H9 (cell line): ENCODE measurements around the gene BICDL2. TPM values are rescaled to one million over a fixed set of nuclear protein-coding genes. Genes with fewer than 3 reads are reported as not detected.

ENCODE experiments used
- DNase-seq: peaks from one replicate; pipeline ENCODE4 v3.0.0-alpha.2; 2017
- H2AFZ ChIP-seq: one replicate; pipeline ENCODE4 v1.6.1; 2013; ENCODE audit warnings: mild to moderate bottlenecking, low read length, control low read depth, moderate library complexity
- H2AK5ac ChIP-seq: 2 replicates; pipeline ENCODE4 v1.6.1; 2013; ENCODE audit warnings: low read length, control low read depth, mixed read lengths; ENCODE audit not compliant: insufficient read length
- H2BK120ac ChIP-seq: one replicate; pipeline ENCODE4 v1.6.1; 2013; ENCODE audit warnings: low read depth, mild to moderate bottlenecking, low read length, control low read depth, inconsistent platforms; ENCODE audit not compliant: poor library complexity, severe bottlenecking
- H2BK12ac ChIP-seq: 2 replicates; pipeline ENCODE4 v1.6.1; 2013; ENCODE audit warnings: low read length, control low read depth, mixed read lengths, low read depth; ENCODE audit not compliant: insufficient read length
- H2BK15ac ChIP-seq: 2 replicates; pipeline ENCODE4 v1.6.1; 2013; ENCODE audit warnings: low read depth, low read length, control low read depth
- H2BK20ac ChIP-seq: one replicate; pipeline ENCODE4 v1.6.1; 2013; ENCODE audit warnings: low read depth, mild to moderate bottlenecking, low read length, control low read depth, inconsistent platforms; ENCODE audit not compliant: poor library complexity, severe bottlenecking
- H2BK5ac ChIP-seq: 2 replicates; pipeline ENCODE4 v1.6.1; 2013; ENCODE audit warnings: low read length, control low read depth, mixed read lengths; ENCODE audit not compliant: insufficient read length
- H3K14ac ChIP-seq: 2 replicates; pipeline ENCODE4 v1.6.1; 2013; ENCODE audit warnings: low read length, control low read depth; ENCODE audit not compliant: insufficient read depth
- H3K18ac ChIP-seq: 2 replicates; pipeline ENCODE4 v1.6.1; 2013; ENCODE audit warnings: low read depth, mild to moderate bottlenecking, mixed read lengths, low read length, control low read depth; ENCODE audit not compliant: insufficient read length
- H3K23ac ChIP-seq: 2 replicates; pipeline ENCODE4 v1.6.1; 2013; ENCODE audit warnings: low read length, control low read depth, mixed read lengths, low read depth; ENCODE audit not compliant: insufficient read length
- H3K23me2 ChIP-seq: 2 replicates; pipeline ENCODE4 v1.6.1; 2013; ENCODE audit warnings: low read depth, mild to moderate bottlenecking, mixed read lengths, low read length, control low read depth; ENCODE audit not compliant: insufficient read length, poor library complexity, severe bottlenecking
- H3K27ac ChIP-seq: 2 replicates; pipeline ENCODE4 v1.5.1; 2013; ENCODE audit warnings: low read length, control low read depth, mixed read lengths, low read depth; ENCODE audit not compliant: insufficient read length
- H3K27me3 ChIP-seq: 2 replicates; pipeline ENCODE4 v1.6.1; 2013; ENCODE audit warnings: low read length, control low read depth, inconsistent platforms; ENCODE audit not compliant: insufficient read depth
- H3K4ac ChIP-seq: 2 replicates; pipeline ENCODE4 v1.6.1; 2013; ENCODE audit warnings: low read depth, mild to moderate bottlenecking, control low read depth, inconsistent platforms, low read length, moderate library complexity
- H3K4me1 ChIP-seq: 2 replicates; pipeline ENCODE4 v1.6.1; 2013; ENCODE audit warnings: low read length, control low read depth, inconsistent platforms; ENCODE audit not compliant: insufficient read depth
- H3K4me2 ChIP-seq: 2 replicates; pipeline ENCODE4 v1.6.1; 2013; ENCODE audit warnings: low read length, control low read depth, mixed read lengths; ENCODE audit not compliant: insufficient read length, insufficient read depth
- H3K56ac ChIP-seq: 2 replicates; pipeline ENCODE4 v1.6.1; 2013; ENCODE audit warnings: low read depth, mild to moderate bottlenecking, mixed read lengths, low read length, control low read depth; ENCODE audit not compliant: insufficient read length
- H3K79me1 ChIP-seq: 2 replicates; pipeline ENCODE4 v1.6.1; 2013; ENCODE audit warnings: low read depth, mild to moderate bottlenecking, moderate library complexity, low read length, control low read depth, inconsistent platforms; ENCODE audit not compliant: insufficient read depth, poor library complexity, severe bottlenecking
- H3K79me2 ChIP-seq: 2 replicates; pipeline ENCODE4 v1.6.1; 2013; ENCODE audit warnings: low read length, control low read depth, inconsistent platforms; ENCODE audit not compliant: insufficient read depth
- H3K9ac ChIP-seq: 2 replicates; pipeline ENCODE4 v1.6.1; 2013; ENCODE audit warnings: low read length, control low read depth, mixed read lengths; ENCODE audit not compliant: insufficient read length; ENCODE audit errors: extremely low read depth
- H3K9me3 ChIP-seq: one replicate; pipeline ENCODE4 v1.6.1; 2013; ENCODE audit warnings: low read depth, low read length, inconsistent platforms; ENCODE audit not compliant: control insufficient read depth
- H3T11ph ChIP-seq: one replicate; pipeline ENCODE4 v1.6.1; 2013; ENCODE audit warnings: mild to moderate bottlenecking, low read length, control low read depth, inconsistent platforms
- H4K20me1 ChIP-seq: one replicate; pipeline ENCODE4 v1.6.1; 2013; ENCODE audit not compliant: control insufficient read depth, insufficient read length, insufficient read depth
- H4K5ac ChIP-seq: 2 replicates; pipeline ENCODE4 v1.6.1; 2013; ENCODE audit warnings: low read depth, mild to moderate bottlenecking, mixed read lengths, low read length, control low read depth; ENCODE audit not compliant: insufficient read length
- H4K8ac ChIP-seq: replicated peaks from 2 replicates; pipeline ENCODE4 v1.6.1; 2013; ENCODE audit warnings: low read length, control low read depth, mixed read lengths, low read depth; ENCODE audit not compliant: insufficient read length
- H4K91ac ChIP-seq: 2 replicates; pipeline ENCODE4 v1.6.1; 2013; ENCODE audit warnings: low read depth, mild to moderate bottlenecking, moderate library complexity, mixed read lengths, low read length, control low read depth; ENCODE audit not compliant: insufficient read length
- H3K27ac Mint-ChIP-seq, 3 experiments: 2 replicates in 2 of 3; 3 replicates in 1 of 3; pipeline ENCODE4 v1.8.0; 2020 to 2021; ENCODE audit warnings: mixed read lengths in 3 of 3, mild to moderate bottlenecking in 1 of 3, moderate library complexity in 1 of 3
- H3K27me3 Mint-ChIP-seq: 2 replicates; pipeline ENCODE4 v1.8.0; 2021; ENCODE audit warnings: low read depth, mild to moderate bottlenecking, moderate library complexity, mixed read lengths
- H3K36me3 Mint-ChIP-seq, 3 experiments: 2 replicates in 2 of 3; 3 replicates in 1 of 3; pipeline ENCODE4 v1.8.0; 2020 to 2021; ENCODE audit warnings: low read depth in 3 of 3, mixed read lengths in 3 of 3; ENCODE audit not compliant: insufficient read depth in 1 of 3
- H3K4me1 Mint-ChIP-seq, 2 experiments: 2 replicates each; pipeline ENCODE4 v1.8.0; 2020; ENCODE audit warnings: mixed read lengths in 2 of 2
- H3K4me3 Mint-ChIP-seq, 2 experiments: 2 replicates in 1 of 2; 3 replicates in 1 of 2; pipeline ENCODE4 v1.8.0; 2020 to 2021; ENCODE audit warnings: mild to moderate bottlenecking in 2 of 2, mixed read lengths in 2 of 2, moderate library complexity in 1 of 2
- H3K9me3 Mint-ChIP-seq, 2 experiments: 2 replicates in 1 of 2; 3 replicates in 1 of 2; pipeline ENCODE4 v1.8.0; 2020; ENCODE audit warnings: mild to moderate bottlenecking in 2 of 2, mixed read lengths in 2 of 2, moderate library complexity in 1 of 2
- WGBS: extraction: QIAGEN DNeasy Blood & Tissue Kit; methylation state at CpG from one replicate; pipeline ENCODE4 v1.1.7; 2013; ENCODE audit warnings: missing lambda C conversion rate, low lambda C conversion rate, mixed read lengths; ENCODE audit not compliant: insufficient read length; ENCODE audit errors: extremely low coverage; 5-methylcytosine and 5-hydroxymethylcytosine counted together
- total RNA-seq: library from RNA; stranded (reverse); gene quantifications from 2 replicates; pipeline ENCODE4 v1.2.1, GENCODE V29; 2021
- TF ChIP-seq, protein P1 (sequence below): fragments of 200-600 bp; sonication (generic); conservative IDR thresholded peaks from 3 replicates; pipeline ENCODE4 v1.8.0; 2021; ENCODE audit warnings: antibody characterized with exemption, mild to moderate bottlenecking

The BICDL2 gene
- total RNA-seq, 1 experiment from 2014 or later, result 13.5 TPM

DNA sequence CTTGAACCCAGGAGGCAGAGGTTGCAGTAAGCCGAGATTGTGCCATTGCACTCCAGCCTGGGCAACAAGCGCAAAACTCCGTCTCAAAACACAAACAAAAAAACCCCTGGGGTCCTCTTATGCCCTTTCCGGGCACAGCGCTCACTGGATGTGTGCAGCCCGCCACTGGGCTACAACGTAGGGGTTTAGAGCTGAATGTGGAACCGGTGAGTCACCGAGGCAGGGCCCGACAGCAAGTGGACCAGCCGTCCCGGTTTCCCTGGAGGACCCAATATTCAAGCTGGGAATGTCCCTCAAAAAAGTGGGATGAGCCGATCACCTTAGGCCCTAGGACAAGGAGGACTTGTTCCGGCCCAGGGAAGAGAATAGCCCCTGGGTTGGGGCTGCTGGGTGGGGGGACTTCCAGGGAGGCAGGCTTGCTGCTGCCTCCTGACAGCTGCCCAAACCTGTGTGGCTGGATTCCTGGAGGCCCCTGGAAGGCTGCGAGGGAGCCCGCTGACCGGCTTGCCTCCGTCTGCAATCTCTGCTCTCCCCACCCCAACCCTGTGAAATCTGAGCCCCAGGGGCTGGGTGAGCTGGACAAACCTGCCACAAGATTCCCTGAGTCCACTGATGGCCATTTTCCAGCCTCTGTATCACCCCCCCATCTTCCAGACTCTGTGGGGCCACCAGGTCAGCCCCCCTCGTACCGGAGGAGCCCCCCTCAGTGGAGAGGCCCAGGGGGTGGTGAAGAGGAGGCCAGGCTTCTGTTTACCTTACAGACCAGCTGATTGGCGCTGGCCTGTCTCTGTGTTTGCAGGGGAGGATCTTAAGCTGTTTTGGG lies 27.0 kb downstream of the BICDL2 start:
- H2BK20ac ChIP-seq, result no peak overlapping the region
- no peak overlapping the region for H4K91ac ChIP-seq
- TF ChIP-seq, protein P1, sequence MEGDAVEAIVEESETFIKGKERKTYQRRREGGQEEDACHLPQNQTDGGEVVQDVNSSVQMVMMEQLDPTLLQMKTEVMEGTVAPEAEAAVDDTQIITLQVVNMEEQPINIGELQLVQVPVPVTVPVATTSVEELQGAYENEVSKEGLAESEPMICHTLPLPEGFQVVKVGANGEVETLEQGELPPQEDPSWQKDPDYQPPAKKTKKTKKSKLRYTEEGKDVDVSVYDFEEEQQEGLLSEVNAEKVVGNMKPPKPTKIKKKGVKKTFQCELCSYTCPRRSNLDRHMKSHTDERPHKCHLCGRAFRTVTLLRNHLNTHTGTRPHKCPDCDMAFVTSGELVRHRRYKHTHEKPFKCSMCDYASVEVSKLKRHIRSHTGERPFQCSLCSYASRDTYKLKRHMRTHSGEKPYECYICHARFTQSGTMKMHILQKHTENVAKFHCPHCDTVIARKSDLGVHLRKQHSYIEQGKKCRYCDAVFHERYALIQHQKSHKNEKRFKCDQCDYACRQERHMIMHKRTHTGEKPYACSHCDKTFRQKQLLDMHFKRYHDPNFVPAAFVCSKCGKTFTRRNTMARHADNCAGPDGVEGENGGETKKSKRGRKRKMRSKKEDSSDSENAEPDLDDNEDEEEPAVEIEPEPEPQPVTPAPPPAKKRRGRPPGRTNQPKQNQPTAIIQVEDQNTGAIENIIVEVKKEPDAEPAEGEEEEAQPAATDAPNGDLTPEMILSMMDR, result no peak
- peaks cover 19% of the 10 kb centered on the region for H3K23me2 ChIP-seq
- no peaks in the 10 kb centered on the region for H3K79me1 ChIP-seq
- H3K4ac ChIP-seq, result no peak overlapping the region
- H3K18ac ChIP-seq, result peak overlapping the region; percentile 89
- peak overlapping the region; percentile 2 for H3K4me2 ChIP-seq
- Mint-ChIP-seq H3K27ac (peak overlapping the region; percentile 99 to 100 (median 100)), H3K27me3 (peaks cover 6% of the 10 kb centered on the region), H3K4me1 (peaks cover 59 to 85% of the 10 kb centered on the region in 2 experiments), H3K4me3 (peak overlapping the region; percentile 66 to 79), H3K36me3 (peaks cover 5 to 14% (median 10%) of the 10 kb centered on the region in 3 experiments; a peak in 6 of 7 replicates), H3K9me3 (no peaks in the 10 kb centered on the region)
- H3T11ph ChIP-seq, result no peak overlapping the region
- H3K27me3 ChIP-seq, result no peaks in the 10 kb centered on the region
- no peak overlapping the region for H3K56ac ChIP-seq
- no peak overlapping the region for H2BK15ac ChIP-seq
- H2BK5ac ChIP-seq, result no peak overlapping the region
- H3K79me2 ChIP-seq, result no peaks in the 10 kb centered on the region
- H4K20me1 ChIP-seq, result no peaks in the 10 kb centered on the region
- DNase-seq, result peak; percentile 97
- no peak overlapping the region for H2AK5ac ChIP-seq
- peaks cover 11% of the 10 kb centered on the region; the same call in 1 of the 2 replicates for H3K4me1 ChIP-seq
- WGBS, result no CpG with 5 or more reads among the region's 21 CpGs
- no peak overlapping the region for H4K5ac ChIP-seq
- H3K14ac ChIP-seq, result peak overlapping the region; percentile 63; the same call in 1 of the 2 replicates
- no peak overlapping the region for H3K23ac ChIP-seq
- no peak overlapping the region for H4K8ac ChIP-seq
- H3K9me3 ChIP-seq, result no peaks in the 10 kb centered on the region
- peak overlapping the region; percentile 18 for H3K27ac ChIP-seq
- no peak overlapping the region for H2AFZ ChIP-seq
- no peak overlapping the region for H2BK120ac ChIP-seq
- no peak overlapping the region for H3K9ac ChIP-seq
- no peak overlapping the region for H2BK12ac ChIP-seq
